Upper lobe of left lung (tissue), 6 donors: ENCODE data around the gene MCL1. TPM values are rescaled to one million over a fixed set of nuclear protein-coding genes. Genes with fewer than 3 reads are reported as not detected.
"Not testable (repeated sequence)": the region's sequence is repeated elsewhere in the genome, so short reads cannot be mapped to it uniquely, and the experiment has no call there.

Experiments used
- ATAC-seq, 2 donors: fragments of 200-7000 bp; cut with Tn5 transposase; one replicate each; pipeline ENCODE4 v1.9.1; 2022; ENCODE audit warnings: mild to moderate bottlenecking in 2 of 2, moderate library complexity in 2 of 2; ENCODE audit not compliant: low FRiP score in 2 of 2
- DNase-seq, 2 donors: peaks; one replicate each; pipeline ENCODE4 v3.0.0-alpha.2; 2019 to 2020
- H3K27ac ChIP-seq, 4 donors: fragments of 200-600 bp; sonication (generic); one replicate each; pipeline ENCODE4 v1.5.1; 2016 to 2019
- H3K27me3 ChIP-seq, 4 donors: fragments of 200-600 bp; sonication (generic); one replicate each; pipeline ENCODE4 v1.5.1; 2017 to 2019
- H3K36me3 ChIP-seq, 4 donors: fragments of 200-600 bp; sonication (generic); one replicate each; pipeline ENCODE4 v1.5.1; 2016 to 2019
- H3K4me1 ChIP-seq, 4 donors: fragments of 200-600 bp; sonication (generic); one replicate each; pipeline ENCODE4 v1.5.1; 2018 to 2019
- H3K4me3 ChIP-seq, 4 donors: fragments of 200-600 bp; sonication (generic); one replicate each; pipeline ENCODE4 v1.5.1; 2017 to 2019; ENCODE audit warnings: mild to moderate bottlenecking in 2 of 4, moderate library complexity in 1 of 4
- H3K9me3 ChIP-seq, 4 donors: fragments of 200-600 bp; sonication (generic); one replicate each; pipeline ENCODE4 v1.5.1; 2018 to 2019
- CTCF ChIP-seq, 6 experiments: fragments of 450-650 bp in 4 of 6; fragments of 200-600 bp in 2 of 6; sonication (generic) in 2 of 6; IDR thresholded peaks; one replicate each; pipeline ENCODE4 v1.5.1; 2016 to 2019; ENCODE audit warnings: antibody characterized with exemption in 6 of 6
- EP300 ChIP-seq, 4 donors: sonication (generic); formaldehyde crosslinking; IDR thresholded peaks; one replicate each; pipeline ENCODE4 v1.5.1; 2017; ENCODE audit warnings: antibody characterized with exemption in 4 of 4, control low read depth in 2 of 4
- POLR2A ChIP-seq, 4 donors: fragments of 450-650 bp; IDR thresholded peaks; one replicate each; pipeline ENCODE4 v1.5.1; 2016 to 2017; ENCODE audit warnings: antibody characterized with exemption in 4 of 4, mild to moderate bottlenecking in 2 of 4
- POLR2AphosphoS5 ChIP-seq, 2 donors: sonication (generic); formaldehyde crosslinking; IDR thresholded peaks; one replicate each; pipeline ENCODE4 v1.5.1; 2017; ENCODE audit warnings: antibody characterized with exemption in 2 of 2
- WGBS, 2 donors: methylation state at CpG; one replicate each; pipeline ENCODE4 v1.1.5; 2017 to 2018; 5-methylcytosine and 5-hydroxymethylcytosine counted together
- total RNA-seq, 6 donors: library from RNA; depleted of rRNA in 4 of 6; stranded (reverse); fragments of >200 nt in 4 of 6; gene quantifications; one replicate each; pipeline versions ENCODE4 v1.1.0 to v1.2.1, GENCODE V29; 2016 to 2021
- donor health status: DM: no; HTN: no; CAD: no; lungs with moderate emphysema.
- donor health status: DM: no; HTN: yes; CAD: no; lungs with severe emphysema.

The MCL1 gene
- 100 to 1,000 TPM; 188 to 580 (median 425) TPM for total RNA-seq

DNA sequence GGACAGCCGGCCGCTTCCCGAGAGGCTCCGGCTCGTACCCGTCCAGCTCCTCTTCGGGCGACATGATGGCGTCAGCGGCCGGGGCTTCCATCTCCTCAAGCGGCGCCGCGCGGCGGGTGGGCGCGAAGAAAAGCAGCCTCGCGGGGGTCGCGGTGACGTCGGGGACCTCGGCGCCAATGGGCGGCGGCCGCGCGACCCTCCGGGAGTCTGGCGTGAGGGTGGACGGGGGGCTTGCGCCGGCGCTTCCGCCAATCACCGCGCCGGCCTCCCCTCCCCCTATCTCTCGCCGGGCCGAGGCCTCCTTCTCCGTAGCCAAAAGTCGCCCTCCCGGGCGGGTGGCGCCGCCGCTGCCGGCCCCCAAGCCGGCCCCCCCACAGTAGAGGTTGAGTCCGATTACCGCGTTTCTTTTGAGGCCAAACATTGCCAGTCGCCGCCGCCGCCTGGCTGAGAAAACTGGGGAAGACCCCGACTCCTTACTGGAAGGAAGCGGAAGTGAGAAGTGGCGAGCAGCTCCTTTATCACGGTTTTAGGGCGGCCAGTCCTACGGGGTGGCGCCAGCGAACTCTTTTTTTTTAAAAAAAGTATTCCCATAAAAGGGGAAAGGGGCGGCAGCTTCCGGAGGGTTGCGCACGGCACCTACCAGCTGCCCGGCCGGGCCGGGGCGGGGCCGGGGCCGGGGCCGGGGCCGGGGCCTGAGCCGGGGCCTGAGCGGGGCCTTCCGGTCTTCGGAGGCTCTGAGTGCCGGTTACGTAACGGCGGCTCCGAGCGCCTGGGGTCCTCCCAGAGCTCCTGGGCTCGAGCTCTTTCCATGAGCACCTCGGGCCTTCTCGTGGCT lies at the start of gene MCL1:
TSS of gene MCL1 (minus strand) at position 501 of the 835 bp plus-strand sequence. CDS start at position 421, 80 bp downstream.
- TF ChIP-seq EP300 (IDR thresholded peaks at IDR 0.05) = peak in 3 of 4 donors; percentile 35 to 86 (median 84)
- peak; percentile 71 to 98 (median 94) for TF ChIP-seq POLR2A (IDR thresholded peaks at IDR 0.05)
- peak; percentile 98 to 99 for TF ChIP-seq POLR2AphosphoS5 (IDR thresholded peaks at IDR 0.05)
- TF ChIP-seq CTCF (IDR thresholded peaks at IDR 0.05) = peak in 2 of 6 experiments; percentile 30 to 46
- Histone ChIP-seq H3K27ac (peak within 1 kb of the TSS; percentile 98 to 100 (median 99)), H3K4me1 (peaks cover 15 to 26% (median 24%) of the 10 kb centered on the region in 4 donors), H3K36me3 (peaks cover 21 to 43% (median 26%) of the 10 kb centered on the region in 4 donors), H3K27me3 (no peaks in the 10 kb centered on the region), H3K9me3 (no peaks in the 10 kb centered on the region), H3K4me3 (peak within 1 kb of the TSS; percentile 61 to 97 (median 88))
- peak; percentile 94 to 96 for ATAC-seq
- peak; percentile 94 to 98 for DNase-seq
- WGBS, 2 donors = 0 to 1% methylated on average over 13 to 62 of the region's 94 CpGs

- Histone ChIP-seq H3K4me1 (peaks cover 10 to 24% (median 20%) of the 10 kb centered on the region in 4 donors), H3K9me3 (no peaks in the 10 kb centered on the region), H3K27me3 (no peaks in the 10 kb centered on the region), H3K36me3 (peaks cover 24 to 39% (median 34%) of the 10 kb centered on the region in 4 donors), H3K27ac (peak overlapping the region; percentile 96 to 100 (median 97)), H3K4me3 (peak overlapping the region; percentile 58 to 86 (median 74))
- TF ChIP-seq EP300 (IDR thresholded peaks at IDR 0.05) (no peak), CTCF (IDR thresholded peaks at IDR 0.05) (no peak), POLR2A (IDR thresholded peaks at IDR 0.05) (no peak), POLR2AphosphoS5 (IDR thresholded peaks at IDR 0.05) (no peak)
- 0 to 3% methylated on average over 9 of the region's 9 CpGs for WGBS, 2 donors
- no peak for DNase-seq
- ATAC-seq = no peak
Observed at GRCh38 chr1:150628766-150629114, 49.3 kb upstream of the MCL1 start.

GRCh38 chr1:150627826-150628410 lies 48.5 kb upstream of the MCL1 start:
- 71 to 81% methylated on average over 5 of the region's 5 CpGs for WGBS, 2 donors

DNA sequence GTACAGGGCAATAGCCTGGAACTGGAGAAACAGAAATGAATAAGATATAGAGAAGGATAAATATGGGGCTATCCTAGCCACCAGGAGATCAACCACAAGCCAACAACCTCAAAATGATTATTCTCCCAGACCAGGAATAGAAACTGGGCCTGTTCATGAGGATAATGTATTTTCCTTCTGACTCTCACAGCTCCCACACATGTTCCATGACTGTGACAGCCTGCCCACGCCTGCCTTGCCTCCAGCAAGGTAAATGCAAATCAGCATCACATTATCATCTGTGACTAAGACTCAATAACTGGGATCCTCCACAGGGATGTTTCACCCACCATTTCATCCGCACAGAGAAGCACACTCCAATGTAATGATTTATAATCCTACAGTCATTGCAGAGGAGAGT lies 46.7 kb upstream of the MCL1 start:
- ATAC-seq (no peak), DNase-seq (no peak)
- Histone ChIP-seq H3K27me3 (no peaks in the 10 kb centered on the region), H3K27ac (no peak overlapping the region), H3K9me3 (no peaks in the 10 kb centered on the region), H3K4me3 (no peak overlapping the region), H3K36me3 (peaks cover 24 to 56% (median 42%) of the 10 kb centered on the region in 4 donors), H3K4me1 (peaks cover 30 to 45% (median 41%) of the 10 kb centered on the region in 4 donors)
- no peak for TF ChIP-seq EP300 (IDR thresholded peaks at IDR 0.05)
- no peak for TF ChIP-seq POLR2A (IDR thresholded peaks at IDR 0.05)
- no peak for TF ChIP-seq CTCF (IDR thresholded peaks at IDR 0.05)
- TF ChIP-seq POLR2AphosphoS5 (IDR thresholded peaks at IDR 0.05) = no peak
- 86 to 95% methylated on average over 2 of the region's 2 CpGs for WGBS, 2 donors

More at GRCh38 chr1:150627826-150628410, 48.5 kb upstream of the MCL1 start:
- Histone ChIP-seq H3K36me3 (peaks cover 24 to 47% (median 39%) of the 10 kb centered on the region in 4 donors), H3K27ac (peak overlapping the region; percentile 96 to 100 (median 97)), H3K4me1 (peaks cover 12 to 28% (median 23%) of the 10 kb centered on the region in 4 donors), H3K4me3 (peak overlapping the region in 3 of 4 donors; percentile 58 to 76 (median 72)), H3K27me3 (no peaks in the 10 kb centered on the region), H3K9me3 (no peaks in the 10 kb centered on the region)
- DNase-seq = no peak
- no peak for ATAC-seq
- no peak for TF ChIP-seq EP300 (IDR thresholded peaks at IDR 0.05)
- TF ChIP-seq POLR2AphosphoS5 (IDR thresholded peaks at IDR 0.05) = no peak
- TF ChIP-seq POLR2A (IDR thresholded peaks at IDR 0.05) = no peak
- TF ChIP-seq CTCF (IDR thresholded peaks at IDR 0.05) = no peak

DNA sequence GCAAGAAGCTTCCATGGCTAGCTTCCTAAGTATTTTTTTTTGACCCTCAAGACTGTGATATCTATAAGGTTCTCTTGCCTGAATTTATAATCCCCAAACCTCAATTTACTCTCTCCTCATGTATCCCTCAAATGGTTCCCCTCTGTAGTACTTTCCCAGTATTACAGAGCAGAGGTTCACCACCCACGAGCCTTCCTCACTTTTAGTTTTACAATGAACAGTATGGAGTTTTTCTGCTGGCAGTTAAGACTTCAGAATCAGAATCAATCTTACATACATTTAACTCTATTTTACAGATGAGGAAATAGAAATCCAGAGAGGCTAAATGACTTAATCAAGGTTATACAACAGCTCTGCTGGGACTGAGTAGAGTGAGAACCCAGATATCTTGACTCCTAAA lies 45.1 kb upstream of the MCL1 start:
- H3K4me1 ChIP-seq = peaks cover 46 to 52% (median 51%) of the 10 kb centered on the region in 4 donors
- H3K9me3 ChIP-seq, H3K27me3 ChIP-seq, H3K4me3 ChIP-seq, H3K27ac ChIP-seq, DNase-seq, ATAC-seq: not testable (repeated sequence)
- H3K36me3 ChIP-seq = peaks cover 30 to 66% (median 44%) of the 10 kb centered on the region in 4 donors
- WGBS, 2 donors = 71 to 89% methylated on average over 1 of the region's 1 CpG

GRCh38 chr1:150624134-150624533 lies 44.7 kb upstream of the MCL1 start:
- H3K4me1 ChIP-seq = peaks cover 50 to 56% (median 54%) of the 10 kb centered on the region in 4 donors
- not testable (repeated sequence) for DNase-seq, H3K4me3 ChIP-seq, H3K27me3 ChIP-seq, ATAC-seq, H3K9me3 ChIP-seq
- WGBS, 2 donors = 86 to 88% methylated on average over 1 of the region's 1 CpG
- H3K36me3 ChIP-seq = peaks cover 30 to 70% (median 44%) of the 10 kb centered on the region in 4 donors
- peak overlapping the region in 2 of 4 donors; percentile 18 to 51 for H3K27ac ChIP-seq
